Daoy (cell line): ENCODE measurements around the gene TMEM132A. TPM values are rescaled to one million over a fixed set of nuclear protein-coding genes. Genes with fewer than 3 reads are reported as not detected.

Source experiments
- total RNA-seq: library from RNA; depleted of rRNA; stranded (reverse); fragments of >200 nt; shearing (Covaris generic); gene quantifications from 2 replicates; pipeline ENCODE4 v1.2.3, GENCODE V29; 2014; rRNA removed

Gene TMEM132A
- total RNA-seq, 1 experiment from 2014 or later = 59.4 TPM

Other genes starting within 250 kb of the TMEM132A start
- not detected in 2 replicates for gene MS4A8, start 224.8 kb upstream of the TMEM132A start, total RNA-seq
- gene MS4A18, start 199.7 kb upstream of the TMEM132A start, total RNA-seq = not detected in 2 replicates
- not detected in 2 replicates for gene MS4A15, start 167.6 kb upstream of the TMEM132A start, total RNA-seq
- gene MS4A10, start 139.1 kb upstream of the TMEM132A start, total RNA-seq = not detected in 2 replicates
- 16.0 and 17.7 TPM in 2 replicates for gene CCDC86, start 82.3 kb upstream of the TMEM132A start, total RNA-seq
- gene PTGDR2, start 68.5 kb upstream of the TMEM132A start, total RNA-seq = 0.06 TPM in 1 of 2 replicates, not detected in the other
- not detected in 2 replicates for gene ZP1, start 56.9 kb upstream of the TMEM132A start, total RNA-seq
- 86.3 and 91.2 TPM in 2 replicates for gene PRPF19, start 17.9 kb upstream of the TMEM132A start, total RNA-seq
- 54.5 and 56.6 TPM in 2 replicates for gene TMEM109, start 10.3 kb upstream of the TMEM132A start, total RNA-seq
- 3.0 and 3.9 TPM in 2 replicates for gene SLC15A3, start 27.7 kb downstream of the TMEM132A start, total RNA-seq
- 0.06 and 0.46 TPM in 2 replicates for gene CD6, start 47.2 kb downstream of the TMEM132A start, total RNA-seq
- not detected in 2 replicates for gene CD5, start 178.0 kb downstream of the TMEM132A start, total RNA-seq
- gene VPS37C, start 237.0 kb downstream of the TMEM132A start, total RNA-seq = 7.8 and 11.5 TPM in 2 replicates